Memory B cell (primary cell): ENCODE measurements around the gene NAT16.
A peak's percentile ranks its signal among the peaks of the same experiment; 100 is the strongest.
"Not testable (repeated sequence)": the region's sequence is repeated elsewhere in the genome, so short reads cannot be mapped to it uniquely, and the experiment has no call there.

Source experiments
- ATAC-seq: fragments of 150-1000 bp; cut with Tn5 transposase; 2 replicates; pipeline ENCODE4 v1.10.0; 2021; ENCODE audit warnings: low read depth, mild to moderate bottlenecking, moderate library complexity
- DNase-seq, 2 donors: peaks; one replicate each; pipeline ENCODE4 v3.0.0; 2022; ENCODE audit warnings: low spot score in 2 of 2
- H3K27ac Mint-ChIP-seq: one replicate; pipeline ENCODE4 v1.8.0; 2022; ENCODE audit warnings: mild to moderate bottlenecking, moderate library complexity, mixed read lengths
- H3K27me3 Mint-ChIP-seq: one replicate; pipeline ENCODE4 v1.8.0; 2022; ENCODE audit warnings: mixed read lengths
- H3K36me3 Mint-ChIP-seq: one replicate; pipeline ENCODE4 v1.8.0; 2022; ENCODE audit warnings: mild to moderate bottlenecking, mixed read lengths
- H3K4me1 Mint-ChIP-seq: one replicate; pipeline ENCODE4 v1.8.0; 2022; ENCODE audit warnings: mixed read lengths
- H3K4me3 Mint-ChIP-seq: one replicate; pipeline ENCODE4 v1.8.0; 2022; ENCODE audit warnings: mild to moderate bottlenecking, moderate library complexity, mixed read lengths
- H3K9me3 Mint-ChIP-seq: one replicate; pipeline ENCODE4 v1.8.0; 2022; ENCODE audit warnings: mixed read lengths

Gene NAT16

GRCh38 chr7:101140746-101141382 is 39.2 kb downstream of the NAT16 start:
- ATAC-seq, result no peak
- Mint-ChIP-seq H3K9me3 (no peaks in the 10 kb centered on the region), H3K36me3 (no peaks in the 10 kb centered on the region), H3K27ac (no peak overlapping the region), H3K4me3 (no peak overlapping the region), H3K4me1 (peaks cover 9% of the 10 kb centered on the region), H3K27me3 (peaks cover 24% of the 10 kb centered on the region)
- no peak for DNase-seq

GRCh38 chr7:101140339-101140699 is 39.8 kb downstream of the NAT16 start:
- Mint-ChIP-seq H3K27me3 (peaks cover 22% of the 10 kb centered on the region), H3K4me3 (no peak overlapping the region), H3K27ac (no peak overlapping the region), H3K9me3 (no peaks in the 10 kb centered on the region), H3K36me3 (no peaks in the 10 kb centered on the region), H3K4me1 (peaks cover 9% of the 10 kb centered on the region)
- DNase-seq (no peak), ATAC-seq (no peak)

- DNase-seq, result peak in 1 of 2 donors; percentile 47
- ATAC-seq, result peak; percentile 90
- no peak overlapping the region for H3K27ac Mint-ChIP-seq
- H3K36me3 Mint-ChIP-seq, result no peaks in the 10 kb centered on the region
- no peak overlapping the region for H3K4me3 Mint-ChIP-seq
- no peaks in the 10 kb centered on the region for H3K9me3 Mint-ChIP-seq
- H3K4me1 Mint-ChIP-seq, result peaks cover 6% of the 10 kb centered on the region
- H3K27me3 Mint-ChIP-seq, result peaks cover 29% of the 10 kb centered on the region
Observed at GRCh38 chr7:101138213-101138870, 41.8 kb downstream of the NAT16 start.

GRCh38 chr7:101137651-101138212 is 42.4 kb downstream of the NAT16 start:
- H3K9me3 Mint-ChIP-seq, result no peaks in the 10 kb centered on the region
- peaks cover 30% of the 10 kb centered on the region for H3K27me3 Mint-ChIP-seq
- no peak overlapping the region for H3K27ac Mint-ChIP-seq
- no peak for ATAC-seq
- H3K36me3 Mint-ChIP-seq, result no peaks in the 10 kb centered on the region
- no peak for DNase-seq
- H3K4me1 Mint-ChIP-seq, result peaks cover 4% of the 10 kb centered on the region
- no peak overlapping the region for H3K4me3 Mint-ChIP-seq

- H3K4me3 Mint-ChIP-seq, result no peak overlapping the region
- ATAC-seq (no peak), DNase-seq (no peak)
- H3K4me1 Mint-ChIP-seq, result peaks cover 4% of the 10 kb centered on the region
- no peak overlapping the region for H3K27ac Mint-ChIP-seq
- no peaks in the 10 kb centered on the region for H3K36me3 Mint-ChIP-seq
- H3K9me3 Mint-ChIP-seq, result no peaks in the 10 kb centered on the region
- H3K27me3 Mint-ChIP-seq, result peaks cover 37% of the 10 kb centered on the region
Observed at GRCh38 chr7:101134399-101134980, 45.6 kb downstream of the NAT16 start.

- DNase-seq, result no peak
- H3K27me3 Mint-ChIP-seq, result peaks cover 39% of the 10 kb centered on the region
Observed at GRCh38 chr7:101133621-101134398, 46.3 kb downstream of the NAT16 start.

GRCh38 chr7:101132626-101133600 is 47.2 kb downstream of the NAT16 start:
- H3K4me1 Mint-ChIP-seq, H3K36me3 Mint-ChIP-seq, DNase-seq, ATAC-seq, H3K4me3 Mint-ChIP-seq, H3K9me3 Mint-ChIP-seq, H3K27ac Mint-ChIP-seq: not testable (repeated sequence)
- peaks cover 43% of the 10 kb centered on the region for H3K27me3 Mint-ChIP-seq

More at GRCh38 chr7:101133621-101134398, 46.3 kb downstream of the NAT16 start:
- Mint-ChIP-seq H3K27ac (no peak overlapping the region), H3K9me3 (no peaks in the 10 kb centered on the region), H3K4me3 (no peak overlapping the region), H3K36me3 (no peaks in the 10 kb centered on the region), H3K4me1 (peaks cover 4% of the 10 kb centered on the region)
- no peak for ATAC-seq

- no peak for ATAC-seq
- no peak for DNase-seq
- Mint-ChIP-seq H3K4me1 (peaks cover 23% of the 10 kb centered on the region), H3K36me3 (no peaks in the 10 kb centered on the region), H3K27me3 (peaks cover 34% of the 10 kb centered on the region), H3K27ac (no peak overlapping the region), H3K4me3 (no peak overlapping the region), H3K9me3 (no peaks in the 10 kb centered on the region)
Observed at GRCh38 chr7:101129603-101130117, 50.4 kb downstream of the NAT16 start.

GRCh38 chr7:101128040-101128834 is 51.9 kb downstream of the NAT16 start:
- no peak overlapping the region for H3K4me3 Mint-ChIP-seq
- no peaks in the 10 kb centered on the region for H3K9me3 Mint-ChIP-seq
- peaks cover 27% of the 10 kb centered on the region for H3K27me3 Mint-ChIP-seq
- ATAC-seq, result no peak
- DNase-seq, result no peak
- H3K36me3 Mint-ChIP-seq, result no peaks in the 10 kb centered on the region
- H3K4me1 Mint-ChIP-seq, result peaks cover 23% of the 10 kb centered on the region
- no peak overlapping the region for H3K27ac Mint-ChIP-seq

GRCh38 chr7:101127460-101128039 is 52.5 kb downstream of the NAT16 start:
- DNase-seq, result no peak
- Mint-ChIP-seq H3K4me1 (peaks cover 24% of the 10 kb centered on the region), H3K4me3 (no peak overlapping the region), H3K9me3 (no peaks in the 10 kb centered on the region), H3K27me3 (peaks cover 26% of the 10 kb centered on the region), H3K27ac (no peak overlapping the region), H3K36me3 (no peaks in the 10 kb centered on the region)
- no peak for ATAC-seq

GRCh38 chr7:101126651-101127459 is 53.2 kb downstream of the NAT16 start, which contains the start of gene SERPINE1:
Gene SERPINE1, plus strand, starts transcription at chr7:101127104. Its CDS starts 1,290 bp downstream, at chr7:101128394.
- H3K27me3 Mint-ChIP-seq, result peaks cover 26% of the 10 kb centered on the region

More at GRCh38 chr7:101126651-101127459, 53.2 kb downstream of the NAT16 start, which contains the start of gene SERPINE1:
- Mint-ChIP-seq H3K9me3 (no peaks in the 10 kb centered on the region), H3K4me3 (peak within 1 kb of the TSS; percentile 45), H3K4me1 (peaks cover 29% of the 10 kb centered on the region), H3K36me3 (no peaks in the 10 kb centered on the region), H3K27ac (peak within 1 kb of the TSS; percentile 49)
- ATAC-seq, result peak; percentile 62
- peak in 1 of 2 donors; percentile 16 for DNase-seq
